GM12878 (cell line): Measurements from ENCODE around the gene NKRF.

Source experiments
- CTCF ChIP-seq, 3 experiments: IDR thresholded peaks in 2 of 3; conservative IDR thresholded peaks in 1 of 3; 2 replicates each; pipeline ENCODE4 v1.5.1; 2011; ENCODE audit warnings: low read depth in 3 of 3, low read length in 3 of 3, mild to moderate bottlenecking in 3 of 3, control low read depth in 2 of 3, moderate library complexity in 2 of 3, inconsistent platforms in 1 of 3, mixed read lengths in 1 of 3; ENCODE audit not compliant: control insufficient read depth in 2 of 3, insufficient read depth in 1 of 3; ENCODE audit errors: extremely low read depth in 1 of 3
- ELK1 ChIP-seq: IDR thresholded peaks from 2 replicates; pipeline ENCODE4 v1.6.1; 2012; ENCODE audit warnings: low read depth, low read length, improper control_type of control experiment
- GATAD2B ChIP-seq: fragments of 450-650 bp; conservative IDR thresholded peaks from 2 replicates; pipeline ENCODE4 v1.6.1; 2017; ENCODE audit warnings: low read depth, mild to moderate bottlenecking, moderate library complexity

GRCh38 chrX:119624951-119625668 is 18.9 kb upstream of the NKRF start:
- no peak for TF ChIP-seq CTCF (IDR thresholded peaks at IDR 0.05 in 2 of 3, conservative IDR thresholded peaks at IDR 0.05 in 1 of 3; ENCODE audit: control insufficient read depth in 2 of 3, extremely low read depth in 1 of 3, insufficient read depth in 1 of 3, low read depth in 3 of 3, low read length in 3 of 3)
- TF ChIP-seq GATAD2B, result no peak
- TF ChIP-seq ELK1, result no peak
